WI38 (cell line): ENCODE measurements around the gene SEPTIN12.

ENCODE experiments used
- H3K4me3 ChIP-seq: 2 replicates; pipeline ENCODE4 v1.5.1; 2011; ENCODE audit warnings: low read depth, mild to moderate bottlenecking, control low read depth, low read length
- TF ChIP-seq, protein P1 (sequence below): IDR thresholded peaks from 2 replicates; pipeline ENCODE4 v1.5.1; 2012; ENCODE audit warnings: low read depth, mild to moderate bottlenecking, control low read depth, low read length

Gene SEPTIN12

DNA sequence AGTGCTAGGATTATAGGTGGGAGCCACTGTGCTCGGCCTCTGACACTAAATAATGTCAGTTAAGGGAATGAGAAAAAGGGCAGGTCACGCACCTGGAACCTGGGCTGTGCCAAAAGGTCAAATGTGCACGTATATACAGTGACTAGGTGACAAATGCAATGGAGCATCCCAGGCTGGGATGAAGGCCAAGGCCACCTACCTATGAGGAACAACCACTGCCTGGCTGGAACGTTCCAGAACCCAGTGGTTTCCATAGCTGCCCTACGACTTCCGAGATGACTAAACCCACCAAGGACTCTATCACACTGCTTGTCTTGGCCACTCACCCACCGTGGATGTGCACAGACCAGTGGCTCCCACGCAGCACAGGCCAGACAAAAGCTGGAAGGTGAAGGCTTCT, 37.2 kb downstream of the SEPTIN12 start:
- TF ChIP-seq, protein P1, sequence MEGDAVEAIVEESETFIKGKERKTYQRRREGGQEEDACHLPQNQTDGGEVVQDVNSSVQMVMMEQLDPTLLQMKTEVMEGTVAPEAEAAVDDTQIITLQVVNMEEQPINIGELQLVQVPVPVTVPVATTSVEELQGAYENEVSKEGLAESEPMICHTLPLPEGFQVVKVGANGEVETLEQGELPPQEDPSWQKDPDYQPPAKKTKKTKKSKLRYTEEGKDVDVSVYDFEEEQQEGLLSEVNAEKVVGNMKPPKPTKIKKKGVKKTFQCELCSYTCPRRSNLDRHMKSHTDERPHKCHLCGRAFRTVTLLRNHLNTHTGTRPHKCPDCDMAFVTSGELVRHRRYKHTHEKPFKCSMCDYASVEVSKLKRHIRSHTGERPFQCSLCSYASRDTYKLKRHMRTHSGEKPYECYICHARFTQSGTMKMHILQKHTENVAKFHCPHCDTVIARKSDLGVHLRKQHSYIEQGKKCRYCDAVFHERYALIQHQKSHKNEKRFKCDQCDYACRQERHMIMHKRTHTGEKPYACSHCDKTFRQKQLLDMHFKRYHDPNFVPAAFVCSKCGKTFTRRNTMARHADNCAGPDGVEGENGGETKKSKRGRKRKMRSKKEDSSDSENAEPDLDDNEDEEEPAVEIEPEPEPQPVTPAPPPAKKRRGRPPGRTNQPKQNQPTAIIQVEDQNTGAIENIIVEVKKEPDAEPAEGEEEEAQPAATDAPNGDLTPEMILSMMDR, result no peak
- H3K4me3 ChIP-seq, result no peak overlapping the region

DNA sequence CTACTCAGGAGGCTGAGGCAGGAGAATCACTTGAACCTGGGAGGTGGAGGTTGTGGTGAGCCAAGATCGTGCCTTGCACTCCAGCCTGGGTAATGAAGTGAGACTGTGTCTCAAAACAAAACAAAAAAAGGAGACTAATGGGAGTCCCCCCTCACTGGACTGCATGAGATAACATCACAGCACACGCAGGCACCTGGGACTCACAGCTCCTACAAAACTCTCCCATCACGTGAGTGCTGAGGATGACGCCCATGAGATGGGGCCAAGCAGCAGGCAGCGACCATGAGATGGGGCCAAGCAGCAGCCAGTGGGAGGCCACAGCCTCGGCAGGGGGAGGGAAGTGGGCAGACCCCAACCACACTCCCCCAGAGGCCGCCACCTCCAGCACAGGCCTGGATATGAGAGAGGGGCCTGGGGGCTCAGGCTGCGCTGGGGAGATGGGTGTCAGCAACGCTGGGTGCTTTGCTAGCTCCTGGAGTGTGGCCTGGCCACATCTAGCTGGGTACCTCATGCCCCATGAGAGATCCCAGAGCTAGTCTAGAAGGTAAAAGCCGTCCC, 38.4 kb downstream of the SEPTIN12 start:
- TF ChIP-seq, protein P1, result no peak
- no peak overlapping the region for H3K4me3 ChIP-seq

- H3K4me3 ChIP-seq, result no peak overlapping the region
- TF ChIP-seq, protein P1, result no peak
These were observed 39.3 kb downstream of the SEPTIN12 start for GRCh38 chr16:4748682-4749411.

GRCh38 chr16:4747906-4748681, 40.1 kb downstream of the SEPTIN12 start:
- TF ChIP-seq, protein P1, result no peak
- no peak overlapping the region for H3K4me3 ChIP-seq

- no peak overlapping the region for H3K4me3 ChIP-seq
- TF ChIP-seq, protein P1, result no peak
These were observed 41.1 kb downstream of the SEPTIN12 start for GRCh38 chr16:4746991-4747574.

- TF ChIP-seq, protein P1, result no peak
- H3K4me3 ChIP-seq, result no peak overlapping the region
These were observed 41.9 kb downstream of the SEPTIN12 start for GRCh38 chr16:4746215-4746614.

DNA sequence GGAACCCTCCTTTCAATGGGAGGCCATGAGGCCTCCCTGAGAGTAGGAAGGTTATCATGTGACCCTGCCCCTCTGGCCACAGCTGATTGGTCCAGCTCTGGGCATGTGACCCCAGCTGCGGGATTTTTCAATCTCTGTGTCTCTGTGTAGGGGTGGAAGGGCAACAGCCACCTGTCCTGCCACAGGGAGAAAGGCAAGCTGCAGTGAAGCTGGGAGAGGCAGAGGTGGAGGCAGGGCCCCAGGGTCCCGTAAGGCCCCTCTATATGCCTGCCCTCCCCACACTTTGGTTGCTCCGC, 42.9 kb downstream of the SEPTIN12 start:
- TF ChIP-seq, protein P1, result no peak

More for the DNA sequence above, 42.9 kb downstream of the SEPTIN12 start:
- no peak overlapping the region for H3K4me3 ChIP-seq
